Measurements from ENCODE around the gene GNG14.
A peak's percentile ranks its signal among the peaks of the same experiment; 100 is the strongest.
"Not testable (repeated sequence)": the region's sequence is repeated elsewhere in the genome, so short reads cannot be mapped to it uniquely, and the experiment has no call there.

The GNG14 gene

DNA sequence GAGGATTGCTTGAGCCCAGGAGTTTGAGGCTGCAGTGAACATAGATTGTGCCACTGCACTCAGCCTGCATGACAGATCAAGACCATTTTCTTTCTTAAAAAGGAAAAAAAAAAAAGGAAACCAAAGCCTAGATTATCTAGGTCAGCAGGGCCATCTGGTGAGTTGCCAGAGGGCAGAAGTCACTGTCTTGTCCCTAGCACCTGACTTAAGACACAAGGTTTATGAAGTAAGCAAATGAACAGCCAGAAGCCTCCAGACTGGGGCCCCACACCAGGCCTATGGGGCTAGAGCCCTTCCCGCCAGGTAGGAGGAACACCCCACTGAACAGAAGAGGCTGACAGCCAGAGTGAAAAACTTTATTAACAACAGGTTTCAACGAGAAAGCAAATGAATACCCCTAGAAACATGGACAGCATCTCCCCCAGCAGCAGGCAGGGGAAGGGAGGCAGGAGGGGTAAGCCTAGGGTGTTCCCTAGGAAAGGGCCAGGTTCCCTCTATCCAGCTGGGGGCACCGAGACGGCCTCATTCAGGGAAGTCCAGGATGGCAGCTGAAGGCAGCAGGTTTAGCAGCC lies 20.0 kb upstream of the GNG14 start:
- no peak for DNase-seq (ENCODE audit: low read depth)

DNA sequence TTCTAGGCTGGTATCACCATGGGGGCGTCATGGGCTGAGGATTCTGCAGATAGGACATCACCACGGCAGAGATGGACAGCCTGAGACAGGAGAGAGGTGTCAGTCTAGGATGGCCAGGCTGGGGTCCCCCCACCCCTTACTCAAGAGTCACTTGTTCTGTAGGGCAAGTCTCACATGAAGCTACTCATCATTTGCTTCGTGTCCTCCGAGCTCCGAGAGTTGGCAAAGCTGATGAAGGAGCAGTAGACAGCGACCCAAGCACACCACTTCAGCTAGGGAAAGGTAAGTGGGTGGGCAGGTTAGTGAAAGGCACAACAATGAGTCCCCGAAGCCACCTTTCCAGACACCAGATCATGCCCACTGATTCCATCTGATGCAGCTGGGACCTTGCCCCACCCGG lies 19.5 kb upstream of the GNG14 start:
- DNase-seq (ENCODE audit: low read depth), result no peak

DNA sequence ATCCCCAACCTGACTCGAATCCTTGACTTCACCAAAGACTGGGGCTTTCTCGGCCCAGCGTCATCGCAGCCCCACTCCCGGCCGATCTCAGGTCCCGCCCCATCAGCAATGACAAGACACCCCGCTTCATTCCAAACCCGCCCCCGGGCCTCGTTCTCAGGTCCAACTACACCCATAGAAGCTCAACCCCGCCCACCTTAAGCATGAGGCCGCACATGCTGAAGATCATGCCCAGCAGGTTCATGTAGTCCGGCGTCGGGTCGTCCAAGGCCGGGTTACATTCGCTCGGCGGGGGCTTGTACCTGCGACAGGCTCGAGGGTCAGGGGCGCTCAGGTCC lies 18.9 kb upstream of the GNG14 start:
- DNase-seq (ENCODE audit: low read depth), result no peak

DNA sequence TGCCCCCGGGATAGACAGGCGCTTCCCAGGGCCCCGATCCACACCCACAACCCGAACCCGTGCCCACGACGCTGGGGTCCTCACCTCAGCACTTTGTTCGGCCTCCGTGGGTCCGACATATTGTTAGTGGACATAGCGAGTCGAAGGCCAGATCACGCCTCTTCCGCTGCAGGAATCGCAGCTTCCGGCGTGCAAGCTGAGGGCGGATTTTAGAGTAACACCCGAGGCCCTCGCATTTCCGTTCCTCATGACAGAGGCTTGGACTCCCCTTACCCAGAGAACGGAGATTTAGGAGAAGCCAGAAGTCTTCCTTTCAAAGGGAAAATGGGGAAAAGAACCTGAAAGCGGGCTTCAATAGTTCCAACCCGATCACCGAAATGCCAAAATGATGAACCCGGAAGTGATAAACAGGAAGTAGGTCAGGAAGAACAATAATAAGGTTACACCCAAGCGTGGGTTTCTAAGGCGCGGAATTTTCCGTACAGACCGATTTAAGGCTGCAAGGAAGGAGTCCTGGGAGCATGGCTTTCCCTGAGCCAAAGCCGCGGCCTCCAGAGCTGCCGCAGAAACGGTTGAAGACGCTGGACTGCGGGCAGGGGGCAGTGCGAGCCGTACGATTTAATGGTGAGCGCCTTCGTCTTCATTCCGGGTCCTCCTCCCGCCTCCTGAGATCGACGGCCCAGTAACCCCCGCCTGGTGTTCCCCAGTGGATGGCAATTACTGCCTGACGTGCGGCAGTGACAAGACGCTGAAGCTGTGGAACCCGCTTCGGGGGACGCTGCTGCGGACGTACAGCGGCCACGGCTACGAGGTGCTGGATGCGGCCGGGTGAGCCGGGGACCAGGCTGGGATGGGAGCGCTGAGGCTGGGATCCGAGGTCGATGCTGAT lies 18.3 kb upstream of the GNG14 start:
- peak; percentile 65 for DNase-seq (ENCODE audit: low read depth)

DNA sequence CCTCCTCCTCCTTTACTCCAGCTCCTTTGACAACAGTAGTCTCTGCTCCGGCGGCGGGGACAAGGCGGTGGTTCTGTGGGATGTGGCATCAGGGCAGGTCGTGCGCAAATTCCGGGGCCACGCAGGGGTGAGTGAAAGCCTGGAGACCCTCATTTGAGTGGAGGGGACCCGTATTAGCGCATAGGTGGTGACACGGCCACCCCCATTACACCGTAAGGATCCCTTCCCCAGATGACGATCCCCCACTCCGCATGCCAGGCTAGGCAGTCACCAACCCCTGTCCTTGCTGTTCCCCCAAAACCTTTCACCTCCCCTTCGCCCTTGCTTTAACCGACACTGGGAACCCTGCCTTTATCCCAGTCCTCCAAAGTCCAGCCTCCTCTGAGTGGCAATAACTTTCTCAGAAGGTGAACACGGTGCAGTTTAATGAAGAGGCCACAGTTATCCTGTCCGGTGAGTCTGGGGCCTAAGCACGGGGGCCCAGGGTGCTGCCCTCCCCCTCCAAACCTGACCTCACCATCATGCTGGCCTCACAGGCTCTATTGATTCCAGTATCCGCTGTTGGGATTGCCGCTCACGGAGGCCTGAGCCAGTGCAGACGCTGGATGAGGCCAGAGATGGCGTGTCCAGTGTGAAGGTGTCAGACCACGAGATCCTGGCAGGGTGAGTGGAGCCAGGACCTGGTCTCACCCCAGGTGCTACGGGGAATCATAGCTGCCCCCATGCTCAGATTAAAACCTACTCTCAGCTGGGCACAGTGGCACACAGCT lies 17.5 kb upstream of the GNG14 start:
- DNase-seq (ENCODE audit: low read depth), result no peak

DNA sequence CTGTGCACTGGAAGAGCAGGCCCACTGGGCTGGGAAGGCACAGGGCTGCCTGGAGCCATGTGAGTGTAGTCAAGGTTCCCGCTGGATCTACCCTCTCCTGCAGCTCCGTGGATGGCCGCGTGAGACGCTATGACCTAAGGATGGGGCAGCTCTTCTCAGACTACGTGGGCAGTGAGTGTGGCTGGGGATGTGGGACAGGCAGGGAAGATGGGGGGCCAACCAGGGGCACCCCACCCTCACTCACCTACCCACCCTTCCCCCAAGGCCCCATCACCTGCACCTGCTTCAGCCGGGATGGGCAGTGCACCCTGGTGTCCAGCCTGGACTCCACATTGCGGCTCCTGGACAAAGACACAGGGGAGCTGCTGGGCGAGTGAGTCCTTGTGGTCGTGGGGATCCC lies 15.1 kb upstream of the GNG14 start:
- no peak for DNase-seq (ENCODE audit: low read depth)

DNA sequence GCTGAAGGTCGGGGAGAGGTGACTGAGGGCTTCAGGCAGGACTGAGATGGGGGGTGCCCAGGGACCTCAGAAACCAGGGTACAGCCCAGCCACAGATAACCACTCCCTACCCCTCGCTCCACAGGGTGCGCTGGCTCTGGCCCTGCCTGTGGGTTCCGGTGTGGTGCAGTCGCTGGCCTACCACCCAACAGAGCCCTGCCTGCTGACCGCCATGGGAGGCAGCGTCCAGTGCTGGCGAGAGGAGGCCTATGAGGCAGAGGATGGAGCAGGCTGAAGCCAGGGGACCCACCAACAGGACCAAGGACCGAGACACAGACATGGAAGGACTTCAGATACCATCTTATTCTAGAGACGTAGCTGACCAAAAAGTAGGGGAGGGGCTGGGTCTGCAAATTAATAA lies 12.4 kb upstream of the GNG14 start:
- no peak for DNase-seq (ENCODE audit: low read depth)

DNA sequence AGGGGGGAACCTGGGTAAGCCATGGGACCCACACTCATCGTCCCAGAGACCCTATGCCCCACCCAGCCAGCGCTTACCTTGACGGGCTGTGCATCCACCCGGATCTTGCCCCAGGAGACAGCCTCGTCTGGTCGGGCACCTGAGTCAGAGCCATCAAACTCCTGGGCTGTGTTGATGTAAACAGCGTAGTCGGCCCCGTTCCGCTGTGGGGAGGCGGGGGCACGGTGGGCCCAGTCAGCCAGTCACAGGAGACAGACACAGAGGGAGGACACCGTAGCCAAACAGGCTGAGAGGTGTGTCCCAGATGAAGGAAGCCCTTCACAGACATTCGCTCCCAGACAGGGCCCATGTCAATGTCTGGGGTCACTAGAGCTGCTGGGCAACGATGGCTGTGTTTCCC lies 11.9 kb upstream of the GNG14 start:
- DNase-seq (ENCODE audit: low read depth), result no peak

DNA sequence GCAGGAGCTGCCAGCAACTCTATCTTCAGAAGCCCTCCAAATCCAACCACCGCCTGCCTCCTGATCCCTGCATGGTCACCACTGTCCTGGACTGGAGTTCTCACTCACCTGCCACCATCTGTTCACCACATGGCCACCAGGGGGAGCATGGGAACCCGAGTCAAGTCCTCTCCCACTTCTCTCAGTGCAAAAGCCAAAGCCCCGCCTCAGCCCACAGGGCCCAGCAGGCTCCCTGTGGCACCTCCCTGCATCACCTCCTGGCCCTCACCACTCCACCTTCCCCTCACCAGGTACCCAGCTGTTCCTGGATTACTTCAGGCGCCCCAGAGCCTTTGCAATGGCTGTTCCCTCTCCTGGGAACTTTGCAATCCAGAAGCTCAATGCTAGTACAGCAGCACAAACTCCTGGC lies 11.4 kb upstream of the GNG14 start:
- peak; percentile 73 for DNase-seq (ENCODE audit: low read depth)

DNA sequence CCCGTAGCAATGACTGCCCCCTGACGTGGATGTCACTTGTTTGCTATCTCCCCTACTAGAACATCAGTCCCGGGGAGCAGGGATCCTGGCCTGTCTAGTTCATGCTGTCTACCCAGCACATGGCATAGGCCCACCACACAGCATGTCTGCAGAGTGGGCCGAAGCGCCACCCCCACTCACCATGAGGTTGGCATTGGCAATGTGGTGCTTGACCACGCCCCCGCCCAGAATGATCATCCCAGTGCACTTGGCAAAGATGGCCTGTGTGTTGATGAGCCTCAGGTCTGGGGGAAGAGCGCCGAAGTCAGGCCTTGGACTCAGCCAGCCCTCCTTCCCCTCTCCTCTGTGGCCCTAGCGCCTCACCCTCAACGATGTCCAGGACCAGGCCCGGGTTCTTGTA lies 10.9 kb upstream of the GNG14 start:
- no peak for DNase-seq (ENCODE audit: low read depth)

DNA sequence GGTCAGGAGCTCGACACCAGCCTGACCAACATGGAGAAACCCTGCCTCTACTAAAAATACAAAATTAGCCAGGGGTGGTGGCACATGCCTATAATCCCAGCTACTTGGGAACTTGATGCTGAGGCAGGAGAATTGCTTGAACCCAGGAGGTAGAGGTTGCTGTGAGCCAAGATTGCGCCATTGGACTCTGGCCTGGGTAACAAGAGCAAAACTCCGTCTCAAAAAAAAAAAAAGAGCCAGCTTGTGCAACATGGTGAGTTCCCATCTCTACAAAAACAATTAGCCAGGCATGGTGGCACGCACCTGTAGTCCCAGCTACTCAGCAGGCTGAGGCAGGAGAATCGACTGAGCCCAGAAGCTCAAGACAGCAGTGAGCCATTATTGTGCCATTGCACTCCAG lies 9.8 kb upstream of the GNG14 start:
- not testable (repeated sequence) for DNase-seq (ENCODE audit: low read depth)

DNA sequence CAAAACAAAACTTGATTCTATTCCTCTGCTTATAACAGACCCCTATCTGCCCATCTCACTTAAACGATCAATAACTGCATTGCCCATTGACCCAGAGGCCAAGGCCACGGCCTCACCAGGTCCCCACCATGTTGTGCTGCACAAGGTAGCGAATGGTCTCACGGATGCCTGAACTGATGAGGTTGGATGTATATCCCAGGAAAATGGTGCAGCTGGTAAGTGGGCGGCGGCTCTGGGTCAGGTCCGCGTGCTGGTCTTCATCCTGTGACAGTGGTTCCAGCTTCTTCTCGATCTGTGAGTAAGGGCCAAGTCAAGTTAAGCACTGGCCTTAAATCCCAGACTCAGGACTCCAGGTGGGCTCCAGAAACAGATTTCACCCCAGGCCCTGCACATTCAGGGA lies 7.8 kb upstream of the GNG14 start:
- no peak for DNase-seq (ENCODE audit: low read depth)

DNA sequence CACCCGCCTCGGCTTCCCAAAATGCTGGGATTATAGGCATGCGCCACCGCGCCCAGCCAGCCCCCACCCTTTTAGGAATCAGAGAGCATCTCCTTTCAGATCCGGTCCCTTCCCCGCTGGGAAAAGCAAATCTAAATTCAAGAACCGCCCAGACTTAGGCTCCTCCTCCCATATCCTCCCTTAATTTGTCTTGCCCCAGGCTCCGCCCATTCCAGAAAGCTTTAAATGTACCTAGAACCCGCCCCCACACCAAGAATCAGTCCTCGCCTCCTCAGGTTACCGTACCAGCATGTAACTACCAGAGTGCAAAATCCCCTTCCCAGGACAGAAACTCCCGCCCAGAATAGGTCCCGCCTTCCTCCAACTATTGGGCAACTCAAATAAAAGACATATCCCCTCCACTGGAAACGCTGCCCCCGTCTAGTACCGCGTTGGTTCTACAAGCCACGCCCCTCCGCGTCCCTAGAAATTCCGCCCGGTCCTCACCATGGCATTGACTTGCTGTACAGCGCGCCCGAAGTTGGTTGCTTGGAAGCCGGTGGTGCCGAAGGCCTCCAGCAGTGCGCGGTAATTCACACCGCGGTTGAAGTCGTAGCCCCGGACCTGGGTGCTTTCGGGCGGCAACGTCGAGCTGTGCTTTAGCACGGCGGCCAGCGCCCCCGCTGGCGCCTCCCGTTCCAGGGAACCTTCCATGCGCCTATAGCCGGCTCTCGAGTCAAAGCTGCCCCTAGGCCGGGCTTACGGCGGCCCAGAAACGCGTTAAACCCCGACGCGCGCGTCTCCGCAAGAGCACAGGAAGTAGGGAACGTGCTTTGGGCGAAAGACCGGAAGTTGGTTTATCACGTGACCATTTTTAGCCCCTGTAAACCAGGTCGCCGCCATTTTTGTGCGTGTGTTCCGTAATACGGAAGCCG lies 6.5 kb upstream of the GNG14 start, which contains the start of gene DHPS:
Gene DHPS, minus strand, starts transcription at position 807 of the 914 bp plus-strand sequence. Its CDS starts 114 bp downstream, at position 693.
- peak; percentile 98 for DNase-seq (ENCODE audit: low read depth)

DNA sequence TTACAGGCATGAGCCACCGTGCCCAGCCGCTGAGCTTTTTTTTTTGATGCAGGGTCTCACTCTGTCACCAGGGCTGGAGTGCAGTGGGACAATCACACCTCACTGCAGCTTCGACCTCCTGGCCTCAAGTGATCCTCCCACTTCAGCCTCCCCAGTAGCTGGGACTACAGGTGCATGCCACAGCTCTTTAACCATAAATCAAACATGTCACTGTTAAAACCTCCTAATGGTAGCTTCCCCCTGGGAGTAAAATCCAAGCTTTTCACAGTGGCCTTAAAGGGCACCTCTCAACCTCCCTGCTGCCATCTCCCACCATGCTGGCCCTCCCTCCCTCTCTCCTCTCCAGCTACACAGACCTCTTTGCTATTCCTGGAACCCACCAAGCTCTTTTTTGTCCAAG lies 2.0 kb upstream of the GNG14 start:
- DNase-seq (ENCODE audit: low read depth), result no peak

DNA sequence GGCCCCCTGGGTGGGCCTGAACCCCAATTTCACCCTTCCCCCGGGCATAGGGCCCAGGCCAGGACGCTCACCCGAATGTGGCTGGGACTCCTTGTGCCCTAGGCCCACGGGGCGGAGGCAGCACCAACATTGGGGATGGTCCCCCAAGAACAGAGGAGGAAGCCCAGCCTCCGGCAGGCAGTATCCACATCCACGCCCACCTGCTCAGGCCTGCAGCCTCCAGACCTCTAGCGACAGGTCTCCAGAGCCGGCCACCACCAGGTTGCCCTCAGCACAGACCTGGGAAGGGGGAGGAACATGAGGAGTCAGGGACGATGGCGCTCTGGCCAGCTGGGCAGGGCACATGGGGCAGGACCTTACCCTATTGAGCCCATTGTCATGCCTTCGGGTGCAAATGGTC lies 1.2 kb downstream of the GNG14 start:
- no peak for DNase-seq (ENCODE audit: low read depth)

DNA sequence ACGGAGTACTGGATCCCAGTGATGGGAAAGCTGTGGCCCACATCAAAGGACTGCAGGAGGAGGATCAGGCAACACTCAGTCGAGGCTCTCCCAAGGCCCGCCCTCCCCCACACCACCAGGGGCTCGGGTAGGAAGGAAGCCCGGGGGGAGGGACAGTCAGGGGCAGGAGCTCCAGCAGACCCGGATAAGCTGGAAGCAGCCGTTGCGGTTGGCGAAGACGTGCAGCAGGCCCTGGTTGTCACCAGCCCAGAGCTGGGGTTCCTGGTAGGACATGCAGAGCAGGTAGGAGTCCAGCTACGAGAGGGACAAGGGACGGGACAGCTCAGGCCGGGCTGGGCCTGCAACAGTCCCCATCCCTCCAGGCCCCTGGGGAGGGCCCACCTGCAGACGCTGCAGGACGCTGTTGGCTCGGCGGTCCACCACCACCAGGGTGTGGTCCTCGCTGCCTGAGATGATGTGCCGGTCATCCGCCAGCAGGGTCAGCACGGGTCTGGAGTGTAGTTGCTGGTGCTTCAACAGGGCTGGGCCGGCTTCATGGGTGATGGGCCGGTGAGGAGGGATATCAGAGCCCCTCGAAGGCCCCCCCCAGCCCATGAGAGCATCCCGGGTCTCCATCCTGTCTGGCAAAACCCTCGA lies 1.9 kb downstream of the GNG14 start:
- DNase-seq (ENCODE audit: low read depth), result peak; percentile 86

DNA sequence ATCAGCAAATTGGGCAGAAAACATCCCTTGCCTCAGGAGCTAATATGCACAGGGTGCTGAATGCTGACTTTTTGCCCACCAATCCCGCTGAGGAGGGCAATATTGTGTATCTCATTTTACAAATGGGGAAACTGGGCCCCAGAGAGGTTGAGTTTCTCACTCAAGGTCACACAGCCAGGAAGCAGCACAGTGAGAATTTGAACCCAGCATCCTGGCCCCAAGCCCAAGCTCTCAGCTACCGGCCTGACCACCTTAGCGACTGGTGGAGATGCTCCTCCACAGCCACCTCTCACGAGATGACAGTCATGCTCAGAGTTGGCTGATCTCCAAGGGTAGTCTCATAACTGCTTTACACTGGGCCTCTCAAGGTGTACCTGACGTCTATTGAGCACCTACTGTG lies 5.2 kb downstream of the GNG14 start:
- DNase-seq (ENCODE audit: low read depth), result no peak

DNA sequence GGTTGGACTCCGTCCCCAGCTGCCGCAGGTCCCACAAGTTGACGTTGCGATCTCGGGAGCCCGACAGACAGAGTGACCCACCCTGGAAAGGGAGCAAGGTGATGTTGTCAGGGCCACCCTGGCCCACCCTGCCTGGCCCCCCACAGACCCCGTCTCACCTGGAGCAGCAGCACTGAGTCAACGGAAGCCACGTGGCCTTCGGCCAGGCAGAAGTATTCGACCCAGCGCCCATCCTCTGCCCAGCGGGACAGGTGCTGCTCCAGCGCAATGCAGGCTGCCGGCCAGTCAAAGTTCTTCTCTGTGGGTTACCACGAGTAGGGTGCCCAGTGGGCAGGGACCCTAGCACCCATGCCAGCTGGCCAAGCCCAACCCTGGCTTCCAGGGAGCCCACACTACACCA lies 6.8 kb downstream of the GNG14 start:
- no peak for DNase-seq (ENCODE audit: low read depth)

DNA sequence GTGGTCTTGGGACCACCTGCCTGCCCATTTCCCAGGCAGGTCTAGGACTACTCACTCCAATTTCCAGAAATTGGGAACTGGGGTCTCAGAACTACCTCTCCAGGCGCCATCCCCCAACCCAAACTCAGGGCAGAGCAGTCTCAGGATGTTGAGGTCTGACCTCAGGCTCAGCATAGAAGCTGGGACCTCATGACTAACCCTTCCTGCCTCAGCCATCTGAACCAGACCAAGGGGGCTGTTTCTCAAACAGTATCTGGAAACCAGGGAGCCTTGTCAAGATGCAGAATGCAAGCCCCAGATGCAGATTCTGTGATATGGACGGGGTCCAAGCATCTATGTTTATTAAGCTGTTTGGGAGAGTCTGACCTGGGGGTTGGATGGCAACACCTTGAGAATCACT lies 7.3 kb downstream of the GNG14 start:
- DNase-seq (ENCODE audit: low read depth), result no peak

DNA sequence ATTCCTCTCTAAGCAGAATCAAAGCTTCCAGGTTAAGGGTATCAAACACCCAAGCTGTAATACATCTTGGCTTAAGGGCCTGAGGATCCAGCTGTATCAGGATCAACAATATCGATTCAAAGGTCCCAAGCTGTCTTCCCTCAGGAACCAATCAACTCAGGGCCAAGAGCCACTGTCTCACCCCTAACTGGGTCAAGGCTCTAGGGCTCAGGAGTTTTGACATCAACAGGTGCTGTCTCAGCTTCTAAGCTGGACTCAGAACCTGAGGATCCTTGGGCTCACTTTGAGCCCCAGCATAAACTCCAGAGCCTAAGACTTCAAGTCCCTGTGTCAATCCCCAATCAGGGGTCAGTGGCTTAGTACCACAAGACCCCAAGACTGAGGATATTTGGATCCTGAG lies 7.7 kb downstream of the GNG14 start:
- no peak for DNase-seq (ENCODE audit: low read depth)

DNA sequence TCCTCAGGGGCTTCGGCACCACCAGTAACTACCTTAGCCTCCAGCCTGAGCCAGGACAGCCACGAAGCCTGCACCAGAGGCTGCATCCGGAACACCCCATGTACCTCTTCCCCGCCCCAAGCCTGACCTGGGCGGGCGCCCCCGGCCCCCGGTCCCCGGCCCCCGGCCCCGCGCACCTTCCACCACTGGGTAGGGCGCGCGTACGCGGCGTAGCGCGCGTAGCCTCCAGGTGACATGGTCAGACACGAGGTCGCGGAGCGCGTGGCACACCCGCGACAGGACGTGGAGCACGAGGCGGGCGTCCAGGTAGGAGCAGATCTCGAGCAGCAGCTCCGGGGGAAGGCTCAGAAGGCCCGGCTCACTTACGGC lies 8.2 kb downstream of the GNG14 start:
- no peak for DNase-seq (ENCODE audit: low read depth)

Data from CMK (cell line).